NCI-H345 treated with DMSO at 0.1 percent for 48 hours (cell line): ENCODE measurements around the gene NKAIN4.
"Not testable (repeated sequence)": the region's sequence is repeated elsewhere in the genome, so short reads cannot be mapped to it uniquely, and the experiment has no call there.

ENCODE experiments used
- DNase-seq: peaks from one replicate; lab custom pipeline; 2025; ENCODE audit not compliant: unreplicated experiment; lab: John Stamatoyannopoulos, UW

NKAIN4 gene

DNA sequence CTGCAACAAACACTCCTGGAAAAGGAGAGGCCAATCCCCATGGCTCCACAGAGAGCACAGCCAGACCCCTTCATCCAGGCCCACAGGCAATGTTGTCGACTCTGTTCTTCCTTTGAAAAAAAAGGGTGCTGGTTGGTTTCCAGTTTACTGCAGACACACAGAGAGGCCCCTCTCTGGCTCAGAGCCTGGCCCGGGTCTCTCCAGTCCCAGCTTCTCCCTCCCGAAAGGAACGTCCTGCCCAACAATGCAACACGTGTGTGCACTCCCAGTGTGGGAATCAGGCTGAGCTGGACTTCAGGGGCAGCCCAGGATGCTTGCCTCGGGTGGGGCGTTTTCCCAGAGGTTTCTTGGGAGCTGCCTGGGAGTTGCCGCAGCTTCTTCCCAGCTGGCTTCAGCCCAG is 4.5 kb upstream of the NKAIN4 start:
- DNase-seq, result no peak

DNA sequence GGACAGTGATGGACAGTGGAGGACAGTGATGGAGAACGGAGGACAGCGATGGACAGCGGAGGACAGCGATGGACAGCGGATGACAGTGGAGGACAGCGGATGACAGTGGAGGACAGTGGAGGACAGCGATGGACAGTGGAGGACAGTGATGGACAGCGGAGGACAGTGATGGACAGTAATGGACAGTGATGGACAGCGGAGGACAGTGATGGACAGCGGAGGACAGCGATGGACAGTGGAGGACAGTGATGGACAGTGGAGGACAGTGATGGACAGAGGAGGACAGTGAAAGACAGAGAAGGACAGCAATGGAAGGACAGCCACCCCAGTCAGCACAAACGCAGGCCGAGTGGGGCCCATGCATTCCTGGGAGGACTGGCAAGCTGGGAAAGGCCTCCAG is 3.4 kb upstream of the NKAIN4 start:
- DNase-seq, result no peak

DNA sequence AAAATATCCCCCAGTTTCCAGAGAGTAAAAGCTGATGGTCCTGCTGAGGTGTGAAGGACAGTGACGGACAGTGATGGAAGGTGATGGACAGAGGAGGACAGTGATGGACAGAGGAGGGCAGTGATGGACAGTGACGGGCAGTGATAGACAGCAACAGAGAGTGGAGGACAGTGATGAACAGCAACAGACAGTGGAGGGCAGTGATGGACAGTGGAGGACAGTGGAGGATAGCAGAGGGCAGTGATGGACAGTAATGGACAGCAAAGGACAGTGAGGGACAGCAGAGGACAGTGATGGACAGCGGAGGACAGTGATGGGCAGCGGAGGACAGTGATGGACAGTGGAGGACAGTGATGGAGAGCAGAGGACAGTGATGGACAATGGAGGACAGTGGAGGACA is 2.7 kb upstream of the NKAIN4 start:
- DNase-seq, result no peak

DNA sequence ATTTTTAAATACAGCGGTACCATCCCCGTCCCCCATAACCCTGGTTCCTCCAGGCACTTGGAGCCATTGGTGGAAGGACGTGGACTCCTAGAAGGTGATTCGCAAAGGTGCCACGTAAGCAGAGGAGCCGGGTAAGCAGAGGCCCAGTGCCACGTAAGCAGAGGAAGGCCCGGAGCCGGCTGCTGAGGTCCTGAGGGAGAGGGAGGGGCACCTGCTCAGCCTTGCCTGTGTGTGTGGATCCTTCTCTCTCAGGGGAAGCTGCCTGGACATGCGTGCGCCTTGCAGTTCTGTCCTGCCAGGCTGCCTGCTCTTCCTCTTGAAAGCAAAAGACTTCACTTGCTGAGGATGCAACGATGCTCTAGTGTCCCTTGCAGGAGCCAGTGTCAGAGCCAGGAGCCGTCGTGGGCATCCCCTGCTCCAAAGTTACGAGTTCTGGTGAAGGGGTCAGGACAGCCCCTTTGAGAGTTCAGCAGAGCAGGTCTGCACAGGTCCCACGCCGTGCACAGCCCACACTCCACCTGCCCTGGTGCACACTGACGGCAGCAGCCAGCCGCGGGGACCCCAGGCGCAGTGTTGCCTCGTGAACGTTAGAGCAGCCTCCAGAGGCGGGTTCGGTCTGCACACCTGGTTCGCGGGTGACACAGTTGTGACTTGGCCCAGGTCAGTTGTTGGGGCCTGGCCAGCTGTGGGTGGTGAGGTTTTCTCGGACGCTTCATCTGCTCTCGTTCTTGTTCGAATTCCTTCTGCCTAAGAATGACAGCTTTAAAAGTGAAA is 1.9 kb upstream of the NKAIN4 start:
- DNase-seq, result no peak

DNA sequence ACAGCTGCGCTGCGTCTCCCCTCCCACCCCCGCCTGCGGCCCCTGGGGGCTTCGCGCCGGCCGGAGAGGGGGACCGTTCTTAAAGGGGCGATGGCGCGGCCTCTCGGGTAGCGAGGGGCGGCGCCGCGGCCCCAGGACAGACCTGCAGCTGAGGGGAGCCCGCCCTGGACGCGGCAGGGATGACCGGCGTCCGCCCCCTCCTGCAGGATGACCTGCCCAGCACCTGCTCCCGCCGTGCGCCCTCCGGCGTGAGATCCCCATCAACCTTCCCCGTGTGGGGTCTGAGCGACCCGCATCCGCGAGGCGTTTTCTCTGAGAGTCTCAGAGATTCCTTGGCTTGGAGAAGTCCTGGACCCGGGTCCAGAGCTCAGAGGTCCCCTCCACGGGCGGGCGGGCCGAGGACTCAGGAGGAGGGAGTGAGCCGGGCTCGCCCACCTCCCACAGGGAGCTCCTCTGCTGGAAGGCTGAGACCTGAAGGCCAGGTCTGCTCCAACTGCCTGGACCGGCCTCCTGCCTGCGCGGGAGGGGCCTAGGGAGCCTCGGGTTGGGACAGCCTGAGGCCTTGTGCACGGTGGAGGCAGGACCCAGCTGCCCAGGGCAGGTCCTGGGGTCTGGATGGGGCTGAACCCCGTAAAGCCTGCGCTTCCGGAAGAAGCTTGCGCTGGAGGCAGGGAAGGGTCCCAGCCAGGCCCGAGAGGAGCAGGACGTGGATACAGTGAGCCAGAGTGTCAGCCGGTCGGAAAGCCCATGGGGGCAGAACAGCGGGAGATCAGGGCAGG is 532 bp upstream of the NKAIN4 start:
- DNase-seq, result no peak

DNA sequence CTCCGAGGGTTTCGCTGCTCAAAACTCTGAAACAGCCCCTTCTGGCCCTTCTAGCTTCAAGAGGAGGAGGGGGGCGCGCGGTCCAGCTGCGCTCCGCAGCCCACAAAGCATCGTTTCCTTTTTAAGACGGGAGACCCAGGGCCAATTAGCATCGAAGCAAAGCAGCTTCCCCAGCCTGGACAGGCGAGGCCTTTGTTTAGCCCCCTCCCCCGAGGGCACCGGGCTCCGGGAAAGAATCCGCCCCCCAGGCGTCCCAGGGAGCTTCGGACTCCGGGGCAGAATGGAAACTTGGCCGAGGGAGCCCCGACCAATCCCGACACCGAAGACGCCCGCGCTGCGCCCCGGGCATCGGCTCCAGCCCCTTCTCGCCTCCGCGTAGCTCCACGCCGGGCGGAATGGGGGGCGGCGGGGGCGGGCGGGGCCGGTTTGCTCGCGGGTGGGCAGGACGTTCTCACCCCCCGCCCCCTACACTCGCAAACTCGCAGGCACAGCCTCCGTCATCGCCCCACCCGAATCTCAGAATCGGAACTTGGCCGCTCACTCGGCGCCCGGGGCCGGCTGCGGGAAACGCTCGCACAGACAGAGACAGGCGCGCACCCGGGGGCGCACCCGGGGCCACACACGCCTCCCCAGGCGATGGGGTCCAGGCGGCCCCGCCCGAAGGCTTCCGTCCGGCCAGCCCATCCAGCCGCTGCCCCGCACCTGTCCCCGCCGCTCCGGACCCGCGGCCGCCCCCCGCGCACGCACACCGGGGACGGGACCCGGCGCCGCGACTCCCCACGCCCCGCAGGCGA is 628 bp downstream of the NKAIN4 start:
- DNase-seq, result no peak

DNA sequence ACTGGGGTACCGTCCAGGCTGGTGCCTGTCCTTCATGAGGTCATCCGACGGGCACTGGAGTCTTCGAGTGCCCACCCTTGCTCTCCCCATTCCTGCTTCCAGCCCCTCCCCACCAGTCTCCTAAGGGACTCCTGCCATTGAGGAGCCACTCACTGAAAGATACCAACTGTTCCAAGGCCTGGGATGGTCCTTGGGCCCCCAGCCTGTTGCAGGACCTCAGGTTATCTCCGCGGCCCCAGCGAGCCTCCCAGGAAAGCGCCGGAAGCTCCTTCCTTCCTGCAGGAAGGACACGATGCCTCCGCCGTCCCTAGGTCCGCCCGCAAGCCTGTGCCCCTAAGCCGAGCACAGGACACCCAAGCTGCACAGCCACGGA is 1.2 kb downstream of the NKAIN4 start:
- no peak for DNase-seq

DNA sequence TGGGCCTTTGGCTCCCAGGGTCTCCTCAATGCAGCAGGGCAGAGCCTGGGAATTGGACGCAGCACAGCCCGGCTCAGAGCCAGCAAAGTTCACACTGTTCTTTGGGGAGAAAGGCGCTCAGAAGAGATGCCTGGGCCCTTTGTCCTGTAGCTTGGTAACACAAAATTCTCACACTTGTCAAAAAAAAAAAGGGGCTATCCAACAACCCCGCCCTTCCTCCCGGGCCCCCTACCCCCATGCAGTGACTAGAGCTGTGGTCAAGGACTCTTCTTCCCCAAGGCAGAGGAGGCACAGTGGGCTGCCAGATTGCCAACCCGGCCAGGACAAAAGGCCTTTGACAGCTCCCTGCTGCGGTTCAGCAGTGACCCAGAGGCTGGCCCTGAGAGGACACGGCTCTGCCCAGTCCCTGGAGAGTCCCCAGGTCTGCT is 2.0 kb downstream of the NKAIN4 start:
- no peak for DNase-seq

DNA sequence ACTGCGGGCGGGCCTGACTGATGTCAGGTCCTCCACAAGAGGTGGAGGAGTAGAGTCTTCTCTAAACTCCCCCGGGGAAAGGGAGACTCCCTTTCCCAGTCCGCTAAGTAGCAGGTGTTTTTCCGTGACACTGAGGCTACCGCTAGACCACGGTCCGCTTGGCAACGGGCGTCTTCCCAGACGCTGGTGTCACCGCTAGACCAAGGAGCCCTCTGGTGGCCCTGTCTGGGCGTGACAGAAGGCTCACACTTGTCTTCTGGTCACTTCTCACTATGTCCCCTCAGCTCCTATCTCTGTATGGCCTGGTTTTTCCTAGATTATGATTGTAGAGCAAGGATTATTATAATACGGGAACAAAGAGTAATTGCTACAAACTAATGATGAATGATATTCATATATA is 2.9 kb downstream of the NKAIN4 start:
- DNase-seq, result not testable (repeated sequence)

DNA sequence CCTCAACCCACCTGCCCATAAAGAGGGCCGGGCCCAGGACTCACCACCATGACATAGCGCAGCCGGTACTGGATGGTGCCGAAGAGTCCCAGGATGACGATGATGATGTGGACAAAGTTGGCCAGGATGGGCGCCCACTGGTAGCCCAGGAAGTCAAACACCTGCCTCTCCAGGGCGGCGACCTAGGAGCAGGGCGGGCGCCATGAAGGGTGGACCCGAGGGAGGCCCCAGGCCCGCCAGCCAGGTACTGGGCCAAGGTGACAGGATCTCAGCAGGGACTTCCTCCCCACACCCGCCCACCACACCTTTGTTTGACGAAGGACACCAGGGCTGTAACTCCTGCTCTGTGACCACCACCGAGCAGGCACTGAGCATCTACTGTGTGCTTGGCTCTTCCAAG is 4.4 kb downstream of the NKAIN4 start:
- DNase-seq, result no peak

DNA sequence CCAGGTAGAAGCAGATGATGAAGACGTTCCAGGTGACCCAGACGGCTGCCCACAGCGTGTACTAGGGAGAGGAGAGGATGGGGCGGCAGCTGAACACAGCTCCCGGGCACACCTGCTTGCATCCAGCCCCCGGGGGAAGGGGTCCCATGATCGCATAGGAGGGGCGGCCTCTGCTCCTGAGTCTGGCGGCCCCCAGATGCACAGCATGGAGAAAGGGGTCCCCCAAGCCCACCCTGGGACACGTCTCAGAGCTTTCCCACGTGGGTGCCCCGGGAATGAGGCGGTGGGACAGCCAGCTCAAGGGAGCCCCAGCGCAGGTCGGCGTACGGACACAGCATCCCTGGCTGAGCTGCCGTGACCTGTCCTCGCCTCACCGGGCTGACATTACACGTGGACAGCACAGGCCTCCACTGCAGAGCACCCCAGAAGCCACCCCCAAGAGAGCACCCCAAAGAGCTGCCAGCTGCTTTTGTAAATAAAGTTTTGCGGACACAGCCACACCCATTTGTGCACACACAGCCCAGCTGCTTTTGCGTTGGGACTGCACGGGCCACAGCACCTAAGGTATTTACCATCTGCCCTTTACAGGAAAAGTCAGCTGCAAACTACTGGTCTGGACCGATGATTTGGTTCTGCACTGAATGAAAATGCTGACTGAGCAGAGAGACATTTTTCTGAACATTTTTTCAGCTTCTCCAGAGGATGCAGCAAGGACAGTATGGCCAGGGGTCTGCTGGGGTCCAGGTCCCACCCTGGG is 5.2 kb downstream of the NKAIN4 start:
- DNase-seq, result no peak

DNA sequence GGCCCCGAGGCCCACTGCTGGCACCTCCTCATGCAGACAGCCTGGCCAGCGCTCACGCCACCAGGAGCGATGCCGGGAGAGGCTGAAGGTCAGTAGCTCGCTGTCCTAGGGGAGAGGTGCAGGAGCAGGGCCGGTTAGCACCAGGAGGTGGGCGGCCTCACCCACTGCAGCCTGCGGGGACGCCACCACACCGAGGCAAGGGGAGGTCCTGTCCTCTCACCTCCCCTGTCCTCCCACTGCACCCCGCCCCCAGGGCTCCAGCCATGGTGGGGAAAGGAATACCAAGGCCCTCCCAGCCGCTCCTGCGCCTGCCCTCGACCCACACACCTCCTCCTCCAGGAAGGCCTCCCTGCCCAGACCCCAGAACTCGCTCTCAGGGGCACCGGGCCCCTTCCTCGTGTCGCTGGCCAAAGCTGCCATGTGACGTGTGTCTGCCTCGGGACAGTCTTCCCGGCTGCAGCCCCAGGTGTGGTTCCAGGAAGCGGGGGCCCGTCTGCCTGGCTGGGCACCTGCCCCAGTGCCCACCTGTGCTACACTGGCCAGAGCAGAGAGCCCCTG is 6.5 kb downstream of the NKAIN4 start:
- no peak for DNase-seq

DNA sequence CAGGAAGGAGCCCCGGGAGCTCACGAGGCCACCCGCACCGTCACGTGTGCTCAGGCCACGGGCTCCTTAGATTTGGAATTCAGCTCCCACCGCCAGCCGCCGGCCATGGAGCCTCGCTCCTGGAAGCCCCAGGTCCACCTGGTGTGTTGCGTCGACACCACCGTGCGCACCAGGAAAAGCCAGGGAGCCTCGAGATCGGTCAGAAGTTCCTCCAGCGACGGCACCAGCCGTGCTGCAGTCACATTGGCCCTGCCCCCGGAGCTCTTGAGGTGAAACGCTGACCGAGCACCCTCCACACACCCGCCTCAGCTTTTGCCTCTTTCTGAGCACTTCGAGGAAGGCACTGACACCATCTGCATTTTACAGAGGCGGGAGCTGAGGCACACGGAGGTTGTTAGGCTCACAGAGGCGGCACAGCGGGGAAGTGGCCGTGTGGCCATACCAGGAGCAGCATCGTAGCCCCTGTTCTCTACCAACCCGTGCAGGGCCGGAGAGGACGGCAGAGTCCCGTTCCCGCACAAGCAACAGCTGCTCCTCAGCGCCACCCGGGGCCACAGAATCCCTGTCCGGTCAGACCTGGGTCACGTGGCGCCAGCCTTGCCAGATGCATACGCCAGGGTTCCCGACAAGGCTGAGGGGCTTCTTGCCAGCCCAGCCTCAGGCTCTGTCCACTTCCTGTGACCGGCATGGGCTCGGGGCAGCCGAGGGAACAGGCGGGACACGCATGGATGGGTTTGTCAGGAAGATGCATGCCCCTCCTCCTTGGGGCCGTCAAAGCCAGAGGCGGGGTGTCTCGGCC is 7.6 kb downstream of the NKAIN4 start:
- no peak for DNase-seq

DNA sequence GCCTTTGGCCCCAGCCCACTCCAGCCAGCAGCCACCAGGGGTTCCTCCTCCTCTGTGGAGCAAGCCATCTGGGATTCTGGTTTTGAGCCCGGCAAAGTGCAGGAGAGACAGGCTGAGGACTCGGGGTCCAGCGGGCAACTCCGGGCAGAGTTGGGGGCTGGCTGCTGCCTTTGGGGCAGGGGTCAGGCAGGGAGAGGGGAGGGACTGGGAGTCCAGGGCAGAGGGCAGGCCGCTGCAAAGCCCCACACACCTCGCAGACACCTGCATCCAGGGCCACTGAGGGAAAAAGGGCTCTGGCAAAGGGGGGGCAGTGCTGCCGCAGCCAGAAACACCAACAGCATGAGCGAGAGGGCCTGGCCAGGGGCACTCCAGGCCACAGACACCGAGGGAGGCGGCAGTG is 9.8 kb downstream of the NKAIN4 start:
- DNase-seq, result no peak

DNA sequence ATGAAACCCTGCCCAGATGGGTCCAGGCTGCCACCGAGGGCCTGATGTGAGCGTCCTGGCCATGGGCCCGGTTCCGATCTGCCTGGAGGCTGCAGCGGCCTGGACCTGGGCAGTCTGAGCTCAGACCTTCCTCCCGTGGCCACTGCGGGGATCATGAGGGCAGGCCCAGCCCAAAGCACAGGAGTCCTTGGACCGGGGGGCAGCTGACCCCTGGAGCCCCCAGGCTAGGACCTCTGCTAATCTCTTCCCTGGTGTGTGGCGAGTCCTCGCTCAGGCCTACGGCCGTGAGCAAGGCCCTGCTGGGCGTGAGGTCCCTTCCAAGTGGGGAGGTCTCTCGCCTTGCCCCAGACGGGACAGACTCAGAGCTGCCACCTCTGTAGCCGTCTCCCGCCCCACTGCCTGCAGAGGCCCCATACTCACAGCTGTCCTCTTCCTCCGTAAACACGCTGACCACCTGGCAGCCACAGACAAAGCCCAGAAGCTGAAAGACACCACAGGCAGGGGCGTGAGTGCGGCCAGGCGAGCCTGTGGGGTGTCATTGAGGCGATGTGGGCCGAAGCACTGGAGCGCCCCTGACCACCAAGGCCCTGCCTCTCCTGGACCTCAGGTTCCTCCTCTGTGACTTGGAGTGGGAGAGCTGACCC is 10.5 kb downstream of the NKAIN4 start:
- DNase-seq, result no peak

DNA sequence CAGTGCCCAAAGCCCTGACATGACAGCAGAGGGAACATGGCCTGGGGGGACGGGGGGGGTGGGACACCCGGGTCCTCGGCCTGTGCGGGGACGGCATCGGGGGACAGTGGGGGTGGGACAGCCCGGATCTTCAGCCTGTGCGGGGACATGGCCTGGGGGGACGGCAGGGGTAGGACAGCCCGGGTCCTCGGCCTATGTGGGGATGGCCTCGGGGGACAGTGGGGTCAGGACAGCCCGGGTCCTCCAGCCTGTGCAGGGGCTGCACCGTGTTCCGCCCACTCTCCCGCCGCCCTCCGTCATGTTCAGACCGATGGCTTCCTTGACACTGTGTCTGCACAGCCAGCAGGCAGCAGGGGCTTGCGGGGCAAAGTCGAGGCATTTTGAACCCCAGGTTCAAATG is 11.5 kb downstream of the NKAIN4 start:
- no peak for DNase-seq

DNA sequence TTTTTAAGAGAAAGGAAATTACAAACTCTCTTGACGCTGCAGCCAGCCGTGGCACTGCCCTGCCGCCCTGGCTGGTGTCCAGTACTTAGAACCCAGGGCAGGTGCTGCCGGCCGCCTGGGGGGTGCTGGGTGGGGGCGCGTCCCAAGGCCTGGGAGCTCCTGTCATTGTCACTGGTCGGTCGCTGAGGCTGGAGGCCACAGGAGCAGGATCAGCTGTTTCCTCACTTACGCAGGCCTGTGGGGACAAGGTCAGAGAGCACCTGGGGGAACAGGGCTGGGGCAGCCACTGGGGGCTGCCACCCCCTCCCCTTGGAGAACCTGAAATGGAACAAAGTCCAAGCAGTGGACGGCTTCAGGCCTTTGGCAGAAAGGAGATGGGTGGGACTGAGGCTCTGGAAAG is 13.0 kb downstream of the NKAIN4 start:
- no peak for DNase-seq

DNA sequence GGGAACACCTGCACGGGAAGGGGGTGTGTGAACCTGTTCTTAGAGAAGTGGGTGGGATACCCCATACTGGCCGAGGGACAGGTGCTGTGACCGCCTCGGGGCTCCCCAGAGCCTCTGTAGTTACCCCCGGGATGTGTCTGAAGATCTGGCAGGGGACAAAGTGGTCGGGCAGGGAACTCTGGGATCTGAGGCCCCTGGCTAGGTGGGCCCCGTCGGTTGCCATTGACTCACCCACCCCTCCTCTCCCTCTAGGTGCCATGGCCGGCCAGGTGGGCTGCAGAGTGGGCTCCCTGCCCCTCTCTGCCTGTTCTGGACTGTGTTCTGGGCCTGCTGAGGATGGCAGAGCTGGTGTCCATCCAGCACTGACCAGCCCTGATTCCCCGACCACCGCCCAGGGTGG is 14.3 kb downstream of the NKAIN4 start:
- no peak for DNase-seq

DNA sequence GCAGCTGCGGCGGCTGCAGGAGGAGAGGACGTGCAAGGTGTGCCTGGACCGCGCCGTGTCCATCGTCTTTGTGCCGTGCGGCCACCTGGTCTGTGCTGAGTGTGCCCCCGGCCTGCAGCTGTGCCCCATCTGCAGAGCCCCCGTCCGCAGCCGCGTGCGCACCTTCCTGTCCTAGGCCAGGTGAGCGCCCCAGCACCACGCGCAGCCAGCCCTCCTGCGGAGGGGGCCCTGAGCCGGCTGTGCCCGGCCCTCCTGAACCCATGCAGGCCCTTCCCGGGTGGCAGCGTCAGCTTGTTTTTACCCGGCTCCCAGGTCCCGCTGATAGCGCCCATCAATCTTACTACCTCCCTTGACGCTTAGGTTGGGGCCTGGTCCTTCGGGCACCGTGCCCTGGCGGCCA is 14.8 kb downstream of the NKAIN4 start:
- no peak for DNase-seq
